ENCODE measurements around the gene PAX7. TPM values are rescaled to one million over a fixed set of nuclear protein-coding genes. Genes with fewer than 3 reads are reported as not detected.

The PAX7 gene
- total RNA-seq, 1 experiment from 2014 or later, result 0.15 TPM

DNA sequence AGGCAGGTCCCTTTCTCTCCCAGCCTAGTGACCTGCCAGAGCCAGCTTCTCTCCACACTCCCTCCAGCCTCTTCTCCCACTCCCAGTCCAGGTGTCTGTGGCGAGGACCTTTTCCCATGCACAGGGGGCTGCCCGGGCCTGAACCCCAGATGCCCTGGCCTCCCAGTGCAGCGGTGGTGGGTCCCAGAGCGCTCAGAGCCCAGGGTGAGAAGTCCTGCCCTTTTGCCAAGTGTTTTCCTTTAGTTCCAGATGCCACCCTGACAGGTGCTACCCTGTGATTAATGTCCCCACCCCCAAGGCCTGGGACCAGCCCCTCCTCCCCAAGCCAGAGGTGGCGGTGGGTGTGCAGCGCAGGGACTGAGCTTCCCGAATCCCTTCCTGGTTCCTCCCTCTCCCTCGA is 90.4 kb downstream of the PAX7 start:
- H4K91ac ChIP-seq (ENCODE audit: insufficient read length, low read depth, low read length), result no peak overlapping the region
- no peak overlapping the region for H3K18ac ChIP-seq (ENCODE audit: insufficient read length, low read depth, low read length)
- H3K79me2 ChIP-seq (ENCODE audit: insufficient read depth, low read length), result no peaks in the 10 kb centered on the region
- no peak overlapping the region for H2BK12ac ChIP-seq (ENCODE audit: insufficient read length, low read depth, low read length)
- no peak overlapping the region for H2AK5ac ChIP-seq (ENCODE audit: insufficient read length, low read length)
- no peak overlapping the region; the same call in 1 of the 2 replicates for H3K14ac ChIP-seq (ENCODE audit: insufficient read depth, low read length)
- H3K27ac Mint-ChIP-seq, result no peak overlapping the region
- no peaks in the 10 kb centered on the region for H3K36me3 Mint-ChIP-seq (ENCODE audit: insufficient read depth in 1 of 3, low read depth in 3 of 3)
- no peak overlapping the region for H2BK20ac ChIP-seq (ENCODE audit: low read depth, low read length, poor library complexity, severe bottlenecking)
- H3K27me3 Mint-ChIP-seq (ENCODE audit: low read depth), result peaks cover 78% of the 10 kb centered on the region
- H3K56ac ChIP-seq (ENCODE audit: insufficient read length, low read depth, low read length), result no peak overlapping the region
- no peak overlapping the region for H4K8ac ChIP-seq (replicated peaks; ENCODE audit: insufficient read length, low read depth, low read length)
- no peaks in the 10 kb centered on the region for H3K9me3 ChIP-seq (ENCODE audit: control insufficient read depth, low read depth, low read length)
- H2BK15ac ChIP-seq (ENCODE audit: low read depth, low read length), result no peak overlapping the region
- peaks cover 8% of the 10 kb centered on the region for H3K23me2 ChIP-seq (ENCODE audit: insufficient read length, low read depth, low read length, poor library complexity, severe bottlenecking)
- H3K27ac ChIP-seq (ENCODE audit: insufficient read length, low read depth, low read length), result no peak overlapping the region
- H3K4ac ChIP-seq (ENCODE audit: low read depth, low read length), result no peak overlapping the region
- H3K4me1 Mint-ChIP-seq, result peaks cover 13 to 41% of the 10 kb centered on the region in 2 experiments
- H4K5ac ChIP-seq (ENCODE audit: insufficient read length, low read depth, low read length), result no peak overlapping the region
- TF ChIP-seq, protein P1, sequence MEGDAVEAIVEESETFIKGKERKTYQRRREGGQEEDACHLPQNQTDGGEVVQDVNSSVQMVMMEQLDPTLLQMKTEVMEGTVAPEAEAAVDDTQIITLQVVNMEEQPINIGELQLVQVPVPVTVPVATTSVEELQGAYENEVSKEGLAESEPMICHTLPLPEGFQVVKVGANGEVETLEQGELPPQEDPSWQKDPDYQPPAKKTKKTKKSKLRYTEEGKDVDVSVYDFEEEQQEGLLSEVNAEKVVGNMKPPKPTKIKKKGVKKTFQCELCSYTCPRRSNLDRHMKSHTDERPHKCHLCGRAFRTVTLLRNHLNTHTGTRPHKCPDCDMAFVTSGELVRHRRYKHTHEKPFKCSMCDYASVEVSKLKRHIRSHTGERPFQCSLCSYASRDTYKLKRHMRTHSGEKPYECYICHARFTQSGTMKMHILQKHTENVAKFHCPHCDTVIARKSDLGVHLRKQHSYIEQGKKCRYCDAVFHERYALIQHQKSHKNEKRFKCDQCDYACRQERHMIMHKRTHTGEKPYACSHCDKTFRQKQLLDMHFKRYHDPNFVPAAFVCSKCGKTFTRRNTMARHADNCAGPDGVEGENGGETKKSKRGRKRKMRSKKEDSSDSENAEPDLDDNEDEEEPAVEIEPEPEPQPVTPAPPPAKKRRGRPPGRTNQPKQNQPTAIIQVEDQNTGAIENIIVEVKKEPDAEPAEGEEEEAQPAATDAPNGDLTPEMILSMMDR (conservative IDR thresholded peaks at IDR 0.05), result no peak
- no peaks in the 10 kb centered on the region for H3K79me1 ChIP-seq (ENCODE audit: insufficient read depth, low read depth, low read length, poor library complexity, severe bottlenecking)
- H3K4me1 ChIP-seq (ENCODE audit: insufficient read depth, low read length), result no peaks in the 10 kb centered on the region
- no CpG with 5 or more reads among the region's 8 CpGs for WGBS (ENCODE audit: extremely low coverage, insufficient read length, low lambda C conversion rate)
- H3T11ph ChIP-seq (ENCODE audit: low read length), result no peak overlapping the region
- no peak overlapping the region for H2BK120ac ChIP-seq (ENCODE audit: low read depth, low read length, poor library complexity, severe bottlenecking)
- H4K20me1 ChIP-seq (ENCODE audit: control insufficient read depth, insufficient read depth, insufficient read length), result no peaks in the 10 kb centered on the region
- DNase-seq, result no peak
- no peak overlapping the region for H3K9ac ChIP-seq (ENCODE audit: extremely low read depth, insufficient read length, low read length)
- H2AFZ ChIP-seq (ENCODE audit: low read length), result no peak overlapping the region
- H3K4me2 ChIP-seq (ENCODE audit: insufficient read depth, insufficient read length, low read length), result no peak overlapping the region
- peaks cover 26% of the 10 kb centered on the region; the same call in 1 of the 2 replicates for H3K27me3 ChIP-seq (ENCODE audit: insufficient read depth, low read length)
- no peaks in the 10 kb centered on the region; a peak in 1 of 5 replicates for H3K9me3 Mint-ChIP-seq
- H3K4me3 Mint-ChIP-seq, result no peak overlapping the region
- no peak overlapping the region for H3K23ac ChIP-seq (ENCODE audit: insufficient read length, low read depth, low read length)
- H2BK5ac ChIP-seq (ENCODE audit: insufficient read length, low read length), result no peak overlapping the region

Measured in H9 (cell line).